ENCODE data around the gene COPS7A. TPM values are rescaled to one million over a fixed set of nuclear protein-coding genes. Genes with fewer than 3 reads are reported as not detected.
A peak's percentile ranks its signal among the peaks of the same experiment; 100 is the strongest.

Gene COPS7A
- total and polyA plus RNA-seq, 9 donors: 36.4 to 74.8 (median 48.4) TPM

DNA sequence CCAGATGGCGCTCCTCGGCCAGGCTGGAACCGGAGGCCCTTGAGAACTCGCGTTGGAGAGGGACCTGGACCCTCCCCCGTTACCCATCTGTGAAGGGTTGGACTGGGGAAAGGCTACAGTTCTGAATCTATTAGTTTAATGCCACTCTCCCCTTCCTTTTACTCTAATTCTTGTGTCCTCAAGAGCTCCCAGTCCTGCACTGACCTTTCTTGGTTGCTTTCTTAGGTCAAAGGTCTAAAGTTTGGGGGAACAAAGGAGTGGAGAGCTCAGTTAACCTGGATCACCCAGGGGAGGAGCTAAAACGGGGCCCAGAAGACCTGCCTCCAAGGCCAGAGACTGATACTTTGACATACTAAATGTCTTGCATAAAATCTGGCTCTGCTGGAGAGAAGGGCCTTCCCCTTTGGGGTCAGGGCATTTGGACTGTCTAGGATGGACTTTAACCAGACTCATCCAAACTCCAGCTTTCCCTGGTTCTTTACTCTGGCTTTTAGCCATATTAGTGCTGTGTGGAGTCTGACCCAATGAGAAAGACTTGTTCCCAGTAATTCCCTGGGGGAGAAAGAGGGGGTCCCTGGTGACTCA, 30.0 kb downstream of the COPS7A start:
- Histone ChIP-seq H3K4me1 (ENCODE audit: insufficient read depth) (peaks cover 7% of the 10 kb centered on the region), H3K27me3 (no peaks in the 10 kb centered on the region), H3K4me3 (no peak overlapping the region), H3K27ac (peak overlapping the region; percentile 52 to 100), H3K9me3 (no peaks in the 10 kb centered on the region), H3K36me3 (no peaks in the 10 kb centered on the region)
- TF ChIP-seq, protein P1, sequence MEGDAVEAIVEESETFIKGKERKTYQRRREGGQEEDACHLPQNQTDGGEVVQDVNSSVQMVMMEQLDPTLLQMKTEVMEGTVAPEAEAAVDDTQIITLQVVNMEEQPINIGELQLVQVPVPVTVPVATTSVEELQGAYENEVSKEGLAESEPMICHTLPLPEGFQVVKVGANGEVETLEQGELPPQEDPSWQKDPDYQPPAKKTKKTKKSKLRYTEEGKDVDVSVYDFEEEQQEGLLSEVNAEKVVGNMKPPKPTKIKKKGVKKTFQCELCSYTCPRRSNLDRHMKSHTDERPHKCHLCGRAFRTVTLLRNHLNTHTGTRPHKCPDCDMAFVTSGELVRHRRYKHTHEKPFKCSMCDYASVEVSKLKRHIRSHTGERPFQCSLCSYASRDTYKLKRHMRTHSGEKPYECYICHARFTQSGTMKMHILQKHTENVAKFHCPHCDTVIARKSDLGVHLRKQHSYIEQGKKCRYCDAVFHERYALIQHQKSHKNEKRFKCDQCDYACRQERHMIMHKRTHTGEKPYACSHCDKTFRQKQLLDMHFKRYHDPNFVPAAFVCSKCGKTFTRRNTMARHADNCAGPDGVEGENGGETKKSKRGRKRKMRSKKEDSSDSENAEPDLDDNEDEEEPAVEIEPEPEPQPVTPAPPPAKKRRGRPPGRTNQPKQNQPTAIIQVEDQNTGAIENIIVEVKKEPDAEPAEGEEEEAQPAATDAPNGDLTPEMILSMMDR (IDR thresholded peaks at IDR 0.05): peak in 1 of 3 donors; percentile 97
- TF ChIP-seq POLR2A (IDR thresholded peaks at IDR 0.05): no peak
- 0 to 1% (median 0%) methylated on average over 7 of the region's 7 CpGs for WGBS, 3 donors
- intact Hi-C loops (cut with DNase I): loop anchor here in 2 of 4 donors (1.0 to 5.0 kb wide), 3 partner anchors 13 to 73 kb away; partner anchors contain the start of genes P3H3 (in 2 of the 2) and PTMS (in 2 of the 2)
- peak in 2 of 5 donors; percentile 49 to 60 for DNase-seq

DNA sequence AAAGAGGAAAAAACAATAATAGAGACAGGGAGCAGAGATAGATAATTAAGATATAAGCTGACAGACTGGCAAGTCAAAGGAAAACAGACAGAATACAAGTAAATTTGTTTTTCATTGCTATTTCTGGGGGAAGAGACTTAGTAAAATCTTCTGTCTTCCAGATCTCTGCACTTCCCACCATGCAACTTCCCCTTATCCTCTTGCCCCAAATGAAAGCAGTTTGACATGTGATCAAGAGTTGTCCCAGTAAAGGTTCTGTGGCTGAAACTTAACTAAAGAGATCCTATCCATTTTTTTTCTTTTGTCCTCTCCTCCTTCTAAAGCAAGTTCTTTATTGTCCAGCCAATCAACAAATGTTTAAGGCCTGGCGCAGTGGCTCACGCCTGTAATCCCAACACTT, 30.6 kb downstream of the COPS7A start:
- Histone ChIP-seq H3K9me3 (no peaks in the 10 kb centered on the region), H3K27ac (peak overlapping the region in 1 of 2 donors; percentile 100), H3K4me3 (no peak overlapping the region), H3K36me3 (no peaks in the 10 kb centered on the region), H3K27me3 (no peaks in the 10 kb centered on the region), H3K4me1 (ENCODE audit: insufficient read depth) (peaks cover 7% of the 10 kb centered on the region)
- intact Hi-C loops (cut with DNase I): loop anchor here in 2 of 4 donors (5.0 kb wide), 1 partner anchor 73 kb away; the partner anchor contains the start of gene P3H3 (in 2 of the 2)
- DNase-seq: no peak
- 95 to 99% (median 96%) methylated on average over 2 of the region's 2 CpGs for WGBS, 3 donors
- TF ChIP-seq EP300 (IDR thresholded peaks at IDR 0.05) (no peak), POLR2A (IDR thresholded peaks at IDR 0.05) (no peak)
- TF ChIP-seq, protein P1 (IDR thresholded peaks at IDR 0.05): no peak

GRCh38 chr12:6757028-6757690, 33.3 kb downstream of the COPS7A start:
- no peaks in the 10 kb centered on the region for H3K36me3 ChIP-seq
- peaks cover 3% of the 10 kb centered on the region for H3K4me1 ChIP-seq (ENCODE audit: insufficient read depth)
- no peak overlapping the region for H3K27ac ChIP-seq
- 73 to 83% (median 81%) methylated on average over 8 of the region's 8 CpGs for WGBS, 3 donors
- DNase-seq: no peak
- no peak overlapping the region for H3K4me3 ChIP-seq
- H3K9me3 ChIP-seq: no peaks in the 10 kb centered on the region
- TF ChIP-seq POLR2A (IDR thresholded peaks at IDR 0.05): no peak
- TF ChIP-seq, protein P1 (IDR thresholded peaks at IDR 0.05): no peak
- TF ChIP-seq EP300 (IDR thresholded peaks at IDR 0.05): no peak
- no peaks in the 10 kb centered on the region for H3K27me3 ChIP-seq
- intact Hi-C loops (cut with DNase I): no loop called here

GRCh38 chr12:6758506-6759095, 34.8 kb downstream of the COPS7A start:
- Histone ChIP-seq H3K4me1 (ENCODE audit: insufficient read depth) (peaks cover 5% of the 10 kb centered on the region), H3K4me3 (no peak overlapping the region), H3K9me3 (no peaks in the 10 kb centered on the region), H3K36me3 (no peaks in the 10 kb centered on the region), H3K27me3 (no peaks in the 10 kb centered on the region), H3K27ac (no peak overlapping the region)
- no peak for DNase-seq
- intact Hi-C loops (cut with DNase I): no loop called here
- TF ChIP-seq POLR2A (IDR thresholded peaks at IDR 0.05) (no peak), EP300 (IDR thresholded peaks at IDR 0.05) (no peak)
- TF ChIP-seq, protein P1 (IDR thresholded peaks at IDR 0.05): no peak
- WGBS, 3 donors: 60 to 74% (median 70%) methylated on average over 9 of the region's 9 CpGs
